Stimulated activated CD4-positive, alpha-beta T cell treated with anti-CD3 and anti-CD28 coated beads, Interleukin-12 subunit alpha, Interleukin-12 subunit beta, amount 100 ng/mL, for 4 hours (primary cell): ENCODE measurements around the gene TMEM253.

ENCODE experiments used
- DNase-seq: peaks from one replicate; pipeline ENCODE4 v3.0.0-alpha.2; 2020

TMEM253 gene

DNA sequence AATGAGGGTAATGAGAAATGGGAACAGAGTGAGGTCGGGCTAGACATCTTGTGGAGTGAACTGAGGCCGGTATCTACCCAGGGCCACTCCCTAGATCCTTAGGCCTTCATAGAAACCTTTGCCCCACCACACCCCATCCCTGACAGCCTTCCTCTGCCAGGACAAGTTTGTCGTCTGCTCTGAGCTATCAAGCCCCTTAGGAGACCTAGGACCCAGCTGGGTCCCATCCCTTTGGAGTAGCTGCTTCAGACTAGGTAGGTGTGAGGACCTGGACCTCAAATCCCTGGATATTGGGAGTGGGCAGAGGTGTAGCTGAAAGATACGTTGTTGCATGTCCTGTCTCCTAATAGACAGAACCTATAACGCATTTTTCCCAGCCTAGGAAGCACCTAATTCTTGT lies at the start of gene TMEM253:
Gene TMEM253 (plus strand): TSS at position 136 of the 400 bp plus-strand sequence. CDS start 278 bp downstream, outside the sequence.
- DNase-seq, result no peak

DNA sequence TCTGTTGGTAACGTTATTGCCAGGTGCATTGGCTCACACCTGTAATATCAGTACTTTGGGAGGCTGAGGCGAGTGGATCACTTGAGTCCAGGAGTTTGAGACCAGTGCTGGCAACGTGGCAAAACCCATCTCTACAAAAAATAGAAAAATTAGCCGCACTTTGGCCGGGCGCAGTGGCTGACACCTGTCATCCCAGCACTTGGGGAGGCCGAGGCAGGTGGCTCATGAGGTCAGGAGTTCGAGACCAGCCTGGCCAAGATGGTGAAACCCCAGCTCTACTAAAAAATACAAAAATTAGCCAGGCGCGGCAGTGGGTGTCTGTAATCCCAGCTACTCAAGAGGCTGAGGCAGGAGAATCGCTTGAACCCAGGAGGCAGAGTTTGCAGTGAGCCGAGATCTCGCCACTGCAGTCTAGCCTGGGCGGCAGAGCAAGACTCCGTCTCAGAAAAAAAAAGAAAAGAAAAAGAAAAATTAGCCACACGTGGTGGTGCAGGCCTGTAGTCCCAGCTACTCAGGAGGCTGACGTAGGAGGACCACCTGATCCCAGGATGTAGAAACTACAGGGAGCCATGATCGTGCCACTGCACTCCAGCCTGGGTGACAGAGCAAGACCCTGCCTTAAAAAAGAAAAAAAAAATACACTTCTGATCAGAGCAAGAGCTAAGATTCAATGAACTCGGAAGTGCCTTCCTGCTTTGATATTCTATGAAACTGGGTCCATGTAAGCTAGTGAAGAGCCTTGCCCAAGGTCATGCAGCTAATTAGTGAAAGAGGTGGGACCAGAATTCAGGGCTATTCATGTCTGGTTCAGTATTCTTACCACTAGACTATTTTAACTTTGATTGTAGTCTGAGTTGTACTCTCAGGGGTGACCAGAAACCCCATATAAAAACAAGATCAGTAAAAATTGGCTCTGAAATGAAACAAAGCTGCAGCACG lies 47.4 kb upstream of the TMEM253 start:
- no peak for DNase-seq

GRCh38 chr14:21054123-21054767 lies 46.6 kb upstream of the TMEM253 start:
- DNase-seq, result no peak

DNA sequence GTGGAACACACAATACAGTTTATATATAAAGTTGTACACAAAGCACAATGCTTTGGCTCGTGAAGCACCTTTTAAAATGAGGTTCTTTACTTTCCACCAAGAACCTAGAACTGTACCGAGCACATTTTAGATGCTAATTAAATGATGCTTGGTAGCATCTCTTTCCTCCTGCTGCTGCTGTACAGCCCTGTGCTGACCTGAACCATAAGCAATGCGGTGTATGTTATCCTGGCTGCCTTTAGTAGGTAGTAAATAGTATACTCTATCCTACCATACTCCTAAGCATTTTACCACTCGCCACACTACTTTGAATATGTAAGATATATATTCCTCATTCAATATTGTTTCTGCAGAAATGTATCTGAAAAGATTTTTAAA lies 46.1 kb upstream of the TMEM253 start:
- DNase-seq, result no peak

- DNase-seq, result no peak
Measured at GRCh38 chr14:21055432-21056117, 45.3 kb upstream of the TMEM253 start.

DNA sequence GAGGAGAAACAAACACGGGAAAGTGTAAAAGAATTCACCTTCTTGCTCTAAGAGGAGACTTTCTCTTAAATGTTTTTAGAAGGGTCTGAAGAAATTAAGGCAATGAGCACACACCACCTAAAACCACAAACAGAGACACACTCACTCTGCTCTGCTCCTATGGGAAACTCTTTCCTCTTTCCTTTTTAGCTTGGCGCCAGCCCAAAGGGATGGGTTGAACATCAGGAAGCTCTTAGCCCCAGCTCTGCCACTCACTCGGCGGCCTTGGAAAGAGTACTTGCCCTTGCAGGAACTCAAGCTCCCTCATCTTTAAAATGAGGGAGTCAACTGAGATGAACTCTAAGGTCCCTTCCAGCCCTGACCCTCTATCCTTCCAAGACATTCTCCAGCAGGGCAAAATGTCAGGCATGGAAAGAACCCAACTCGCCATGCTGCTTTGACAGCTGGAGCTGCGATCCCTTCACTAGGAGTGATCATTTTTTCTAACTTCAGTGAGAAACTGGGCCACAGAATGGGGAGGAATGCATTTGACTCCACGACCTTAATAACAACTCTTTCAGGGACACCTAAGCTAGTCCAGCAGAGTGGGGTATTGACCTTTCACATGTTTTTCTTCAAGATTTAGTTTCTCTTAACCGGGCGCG lies 44.2 kb upstream of the TMEM253 start:
- DNase-seq, result no peak

DNA sequence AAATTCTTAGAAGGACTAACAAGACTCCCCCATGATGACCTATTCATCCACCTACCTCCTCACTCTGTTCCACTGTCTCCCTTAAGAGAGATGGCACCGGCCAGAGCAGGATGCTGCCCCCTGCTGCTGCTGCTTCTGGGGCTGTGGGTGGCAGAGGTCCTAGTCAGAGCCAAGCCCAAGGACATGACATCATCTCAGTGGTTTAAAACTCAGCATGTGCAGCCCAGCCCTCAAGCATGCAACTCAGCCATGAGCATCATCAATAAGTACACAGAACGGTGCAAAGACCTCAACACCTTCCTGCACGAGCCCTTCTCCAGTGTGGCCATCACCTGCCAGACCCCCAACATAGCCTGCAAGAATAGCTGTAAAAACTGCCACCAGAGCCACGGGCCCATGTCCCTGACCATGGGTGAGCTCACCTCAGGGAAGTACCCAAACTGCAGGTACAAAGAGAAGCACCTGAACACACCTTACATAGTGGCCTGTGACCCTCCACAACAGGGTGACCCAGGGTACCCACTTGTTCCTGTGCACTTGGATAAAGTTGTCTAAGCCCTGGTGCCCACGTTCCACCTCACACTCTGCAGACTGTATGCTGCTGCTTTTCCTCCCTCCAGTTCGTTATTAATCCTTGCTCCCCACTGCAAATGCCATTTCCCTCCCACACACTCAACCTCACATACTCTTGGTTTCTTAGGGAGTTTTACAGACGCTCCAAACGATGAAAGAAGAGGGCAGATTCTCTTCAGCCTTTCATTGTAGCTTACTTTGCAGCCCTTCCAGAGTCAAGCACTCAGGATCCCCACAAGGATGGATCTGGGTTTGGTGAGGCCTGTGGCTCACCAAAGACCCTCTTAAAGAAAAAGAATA lies 42.8 kb upstream of the TMEM253 start, which contains the start of gene RNASE8:
Gene RNASE8 (plus strand): TSS at position 20 of the 873 bp plus-strand sequence. CDS start 71 bp downstream, at position 91.
- DNase-seq, result no peak

DNA sequence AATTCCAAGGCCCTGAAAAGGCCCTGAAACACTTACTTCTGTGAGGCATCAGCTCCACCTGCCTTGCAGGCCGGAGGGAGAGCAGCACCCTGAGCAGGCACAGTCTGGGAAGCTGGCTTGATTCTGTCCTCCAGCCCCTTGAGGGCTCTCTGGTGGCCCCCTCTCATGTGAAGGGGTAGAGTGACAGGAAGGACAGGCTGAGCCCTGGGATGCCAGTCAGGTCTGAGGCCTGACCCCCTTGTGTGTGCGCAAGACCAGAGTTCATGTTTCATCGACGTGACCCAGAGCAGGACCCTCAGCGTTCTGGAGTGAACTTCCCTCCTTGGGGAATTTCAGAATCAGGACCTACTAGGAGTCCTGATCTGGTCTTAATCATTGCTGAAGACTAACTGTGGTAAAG lies 42.0 kb upstream of the TMEM253 start:
- DNase-seq, result no peak

DNA sequence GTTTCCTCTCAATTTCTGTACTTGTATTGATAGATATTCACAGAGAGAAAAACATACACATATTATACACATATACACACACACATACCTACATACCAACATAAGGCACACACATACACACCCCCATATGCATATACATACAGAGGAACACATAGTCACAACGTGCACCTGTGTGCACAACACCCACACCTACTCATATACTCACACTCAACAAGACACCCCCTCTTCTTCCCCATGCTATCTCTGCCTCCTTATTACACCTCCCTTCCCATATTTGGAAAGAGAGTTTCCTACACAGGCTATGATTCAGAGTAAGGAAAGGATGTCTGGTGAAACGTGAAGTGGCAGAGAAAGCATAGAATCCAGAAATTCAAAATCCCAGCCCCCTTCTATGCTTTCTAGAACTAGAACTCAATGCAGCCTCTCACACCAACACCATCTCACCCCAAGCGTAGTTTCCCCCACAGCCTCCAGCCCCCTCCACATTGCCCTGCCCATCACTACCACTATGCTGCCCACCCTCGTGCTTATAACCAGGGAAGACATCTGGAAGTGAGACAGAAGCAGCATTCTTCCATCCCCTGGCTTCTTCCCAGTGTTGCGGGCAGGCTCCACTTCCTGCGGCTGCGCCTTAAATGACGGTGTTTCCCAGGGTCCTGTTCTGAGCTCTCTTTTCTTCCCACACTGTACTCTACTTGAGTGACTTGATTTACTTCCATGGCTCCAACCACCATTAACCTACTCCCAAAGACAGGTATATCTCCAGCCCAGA lies 40.8 kb upstream of the TMEM253 start:
- DNase-seq, result no peak

GRCh38 chr14:21060614-21061346 lies 40.1 kb upstream of the TMEM253 start:
- DNase-seq, result no peak

- DNase-seq, result no peak
Measured at GRCh38 chr14:21061347-21061668, 39.6 kb upstream of the TMEM253 start.

DNA sequence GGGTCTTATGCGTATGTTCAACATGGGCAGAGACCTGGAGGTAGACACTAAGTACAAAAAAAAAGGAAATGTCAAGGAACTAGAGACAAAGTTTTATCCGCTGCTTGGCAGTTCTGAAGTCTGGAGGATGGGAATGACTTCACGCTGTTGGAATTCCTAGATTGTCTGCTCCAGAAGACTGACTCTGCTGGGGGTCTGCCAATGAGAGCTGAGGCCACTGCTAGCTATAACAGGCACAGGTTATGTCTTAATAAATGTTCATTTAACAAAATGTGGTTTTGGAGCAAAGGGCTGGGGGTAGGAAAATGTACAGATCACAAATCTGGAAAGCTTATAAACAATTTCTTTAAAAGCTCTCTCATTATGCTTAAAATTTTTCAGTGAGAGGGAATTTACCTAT lies 37.4 kb upstream of the TMEM253 start:
- no peak for DNase-seq

DNA sequence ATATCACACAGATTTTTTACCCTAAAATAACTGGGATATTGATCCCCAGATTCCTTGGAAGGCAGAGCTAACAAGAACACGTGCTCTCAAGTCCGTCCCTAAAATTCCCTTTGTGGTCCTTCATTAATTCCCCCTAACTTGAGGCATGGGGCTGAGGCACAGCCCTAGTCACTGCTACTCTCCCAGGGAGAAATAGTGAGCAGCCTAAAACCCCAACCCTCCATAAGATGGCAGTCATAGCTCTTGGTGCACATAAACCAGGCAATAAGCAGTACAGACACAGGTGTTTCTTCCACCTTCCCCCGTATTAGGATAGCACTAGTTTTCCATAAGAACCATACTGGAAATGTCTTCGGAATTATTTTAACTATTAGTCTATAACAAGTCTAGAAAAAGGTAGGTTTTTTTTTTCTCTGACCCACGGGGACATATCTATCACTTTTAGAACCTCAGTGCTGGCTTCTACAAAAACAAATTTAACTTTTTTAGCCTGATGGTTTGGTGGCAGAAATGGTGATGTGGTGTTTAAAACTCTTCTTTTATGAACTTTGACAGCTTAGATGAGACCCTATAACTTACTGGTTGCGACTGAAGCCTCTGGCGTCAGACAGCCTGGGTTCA lies 33.9 kb upstream of the TMEM253 start:
- no peak for DNase-seq

GRCh38 chr14:21068521-21069387 lies 32.1 kb upstream of the TMEM253 start:
- DNase-seq, result peak; percentile 8

- DNase-seq, result no peak
Measured at GRCh38 chr14:21069388-21070082, 31.3 kb upstream of the TMEM253 start.

DNA sequence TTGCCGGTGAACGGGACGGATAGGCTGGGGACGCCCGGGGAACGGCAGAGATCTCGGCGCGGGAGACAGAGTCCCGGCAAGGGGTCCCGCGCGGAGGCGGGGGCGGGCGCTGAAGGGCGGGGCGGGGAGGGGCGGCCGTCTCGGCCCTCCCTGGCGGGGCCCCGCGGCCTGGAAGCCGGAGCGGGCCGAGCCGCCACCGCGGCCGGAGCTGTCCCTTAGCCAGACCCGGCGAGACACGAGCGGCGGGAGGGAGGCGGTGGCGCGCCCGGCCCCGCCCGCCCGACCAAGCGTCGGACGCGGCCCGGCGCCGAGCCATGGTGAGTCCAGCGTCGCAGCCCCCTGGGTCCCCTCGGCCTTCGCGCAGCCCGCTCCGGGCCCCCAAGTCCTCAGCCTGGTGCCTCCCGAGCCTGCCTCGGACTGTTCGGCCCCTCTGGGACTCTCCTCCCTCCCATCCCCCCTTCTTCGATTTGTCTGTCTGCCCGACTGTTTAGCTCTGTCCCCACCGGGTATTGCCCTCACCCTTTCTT lies 30.7 kb upstream of the TMEM253 start, which contains the start of gene ARHGEF40:
Gene ARHGEF40 (plus strand): TSS at position 222 of the 527 bp plus-strand sequence. CDS start 93 bp downstream, at position 315.
- DNase-seq, result peak; percentile 26

GRCh38 chr14:21070610-21071224 lies 30.1 kb upstream of the TMEM253 start:
- DNase-seq, result peak; percentile 4
